ENCODE measurements around the gene ALAS1. TPM values are rescaled to one million over a fixed set of nuclear protein-coding genes. Genes with fewer than 3 reads are reported as not detected.

Gene ALAS1
- total and polyA plus RNA-seq, 2 experiments from 2014 or later = 17.8 to 42.8 TPM

DNA sequence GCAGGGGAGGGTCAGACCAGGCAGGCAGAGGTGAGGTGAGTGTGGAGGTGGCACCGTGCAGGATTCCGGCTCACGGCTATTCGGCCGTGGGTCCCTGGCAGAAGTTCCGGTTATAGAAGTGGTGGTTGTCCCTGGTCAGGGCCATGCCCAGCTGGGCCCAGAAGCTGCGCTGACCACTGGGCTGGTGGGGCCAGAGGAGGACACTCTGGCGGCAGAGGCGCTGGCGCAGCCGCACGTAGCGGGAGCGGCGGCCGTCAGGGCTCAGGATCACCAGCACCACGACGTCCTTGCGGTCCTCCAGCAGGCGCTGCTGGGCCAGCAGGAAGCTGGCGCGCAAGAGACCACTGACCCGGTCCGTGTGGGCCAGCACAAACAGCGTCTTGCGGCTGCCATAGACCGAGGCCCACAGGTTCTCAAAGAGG lies 23.2 kb downstream of the ALAS1 start (continued):
- TF ChIP-seq, protein P1, sequence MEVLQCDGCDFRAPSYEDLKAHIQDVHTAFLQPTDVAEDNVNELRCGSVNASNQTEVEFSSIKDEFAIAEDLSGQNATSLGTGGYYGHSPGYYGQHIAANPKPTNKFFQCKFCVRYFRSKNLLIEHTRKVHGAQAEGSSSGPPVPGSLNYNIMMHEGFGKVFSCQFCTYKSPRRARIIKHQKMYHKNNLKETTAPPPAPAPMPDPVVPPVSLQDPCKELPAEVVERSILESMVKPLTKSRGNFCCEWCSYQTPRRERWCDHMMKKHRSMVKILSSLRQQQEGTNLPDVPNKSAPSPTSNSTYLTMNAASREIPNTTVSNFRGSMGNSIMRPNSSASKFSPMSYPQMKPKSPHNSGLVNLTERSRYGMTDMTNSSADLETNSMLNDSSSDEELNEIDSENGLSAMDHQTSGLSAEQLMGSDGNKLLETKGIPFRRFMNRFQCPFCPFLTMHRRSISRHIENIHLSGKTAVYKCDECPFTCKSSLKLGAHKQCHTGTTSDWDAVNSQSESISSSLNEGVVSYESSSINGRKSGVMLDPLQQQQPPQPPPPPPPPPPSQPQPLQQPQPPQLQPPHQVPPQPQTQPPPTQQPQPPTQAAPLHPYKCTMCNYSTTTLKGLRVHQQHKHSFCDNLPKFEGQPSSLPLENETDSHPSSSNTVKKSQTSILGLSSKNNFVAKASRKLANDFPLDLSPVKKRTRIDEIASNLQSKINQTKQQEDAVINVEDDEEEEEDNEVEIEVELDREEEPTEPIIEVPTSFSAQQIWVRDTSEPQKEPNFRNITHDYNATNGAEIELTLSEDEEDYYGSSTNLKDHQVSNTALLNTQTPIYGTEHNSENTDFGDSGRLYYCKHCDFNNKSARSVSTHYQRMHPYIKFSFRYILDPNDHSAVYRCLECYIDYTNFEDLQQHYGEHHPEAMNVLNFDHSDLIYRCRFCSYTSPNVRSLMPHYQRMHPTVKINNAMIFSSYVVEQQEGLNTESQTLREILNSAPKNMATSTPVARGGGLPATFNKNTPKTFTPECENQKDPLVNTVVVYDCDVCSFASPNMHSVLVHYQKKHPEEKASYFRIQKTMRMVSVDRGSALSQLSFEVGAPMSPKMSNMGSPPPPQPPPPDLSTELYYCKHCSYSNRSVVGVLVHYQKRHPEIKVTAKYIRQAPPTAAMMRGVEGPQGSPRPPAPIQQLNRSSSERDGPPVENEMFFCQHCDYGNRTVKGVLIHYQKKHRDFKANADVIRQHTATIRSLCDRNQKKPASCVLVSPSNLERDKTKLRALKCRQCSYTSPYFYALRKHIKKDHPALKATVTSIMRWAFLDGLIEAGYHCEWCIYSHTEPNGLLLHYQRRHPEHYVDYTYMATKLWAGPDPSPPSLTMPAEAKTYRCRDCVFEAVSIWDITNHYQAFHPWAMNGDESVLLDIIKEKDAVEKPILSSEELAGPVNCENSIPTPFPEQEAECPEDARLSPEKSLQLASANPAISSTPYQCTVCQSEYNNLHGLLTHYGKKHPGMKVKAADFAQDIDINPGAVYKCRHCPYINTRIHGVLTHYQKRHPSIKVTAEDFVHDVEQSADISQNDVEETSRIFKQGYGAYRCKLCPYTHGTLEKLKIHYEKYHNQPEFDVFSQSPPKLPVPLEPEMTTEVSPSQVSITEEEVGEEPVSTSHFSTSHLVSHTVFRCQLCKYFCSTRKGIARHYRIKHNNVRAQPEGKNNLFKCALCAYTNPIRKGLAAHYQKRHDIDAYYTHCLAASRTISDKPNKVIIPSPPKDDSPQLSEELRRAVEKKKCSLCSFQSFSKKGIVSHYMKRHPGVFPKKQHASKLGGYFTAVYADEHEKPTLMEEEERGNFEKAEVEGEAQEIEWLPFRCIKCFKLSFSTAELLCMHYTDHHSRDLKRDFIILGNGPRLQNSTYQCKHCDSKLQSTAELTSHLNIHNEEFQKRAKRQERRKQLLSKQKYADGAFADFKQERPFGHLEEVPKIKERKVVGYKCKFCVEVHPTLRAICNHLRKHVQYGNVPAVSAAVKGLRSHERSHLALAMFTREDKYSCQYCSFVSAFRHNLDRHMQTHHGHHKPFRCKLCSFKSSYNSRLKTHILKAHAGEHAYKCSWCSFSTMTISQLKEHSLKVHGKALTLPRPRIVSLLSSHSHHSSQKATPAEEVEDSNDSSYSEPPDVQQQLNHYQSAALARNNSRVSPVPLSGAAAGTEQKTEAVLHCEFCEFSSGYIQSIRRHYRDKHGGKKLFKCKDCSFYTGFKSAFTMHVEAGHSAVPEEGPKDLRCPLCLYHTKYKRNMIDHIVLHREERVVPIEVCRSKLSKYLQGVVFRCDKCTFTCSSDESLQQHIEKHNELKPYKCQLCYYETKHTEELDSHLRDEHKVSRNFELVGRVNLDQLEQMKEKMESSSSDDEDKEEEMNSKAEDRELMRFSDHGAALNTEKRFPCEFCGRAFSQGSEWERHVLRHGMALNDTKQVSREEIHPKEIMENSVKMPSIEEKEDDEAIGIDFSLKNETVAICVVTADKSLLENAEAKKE (CRISPR knock-in tag; IDR thresholded peaks at IDR 0.05) = no peak
- no peak for TF ChIP-seq POLR2AphosphoS5 (IDR thresholded peaks at IDR 0.05; ENCODE audit: low read depth)

DNA sequence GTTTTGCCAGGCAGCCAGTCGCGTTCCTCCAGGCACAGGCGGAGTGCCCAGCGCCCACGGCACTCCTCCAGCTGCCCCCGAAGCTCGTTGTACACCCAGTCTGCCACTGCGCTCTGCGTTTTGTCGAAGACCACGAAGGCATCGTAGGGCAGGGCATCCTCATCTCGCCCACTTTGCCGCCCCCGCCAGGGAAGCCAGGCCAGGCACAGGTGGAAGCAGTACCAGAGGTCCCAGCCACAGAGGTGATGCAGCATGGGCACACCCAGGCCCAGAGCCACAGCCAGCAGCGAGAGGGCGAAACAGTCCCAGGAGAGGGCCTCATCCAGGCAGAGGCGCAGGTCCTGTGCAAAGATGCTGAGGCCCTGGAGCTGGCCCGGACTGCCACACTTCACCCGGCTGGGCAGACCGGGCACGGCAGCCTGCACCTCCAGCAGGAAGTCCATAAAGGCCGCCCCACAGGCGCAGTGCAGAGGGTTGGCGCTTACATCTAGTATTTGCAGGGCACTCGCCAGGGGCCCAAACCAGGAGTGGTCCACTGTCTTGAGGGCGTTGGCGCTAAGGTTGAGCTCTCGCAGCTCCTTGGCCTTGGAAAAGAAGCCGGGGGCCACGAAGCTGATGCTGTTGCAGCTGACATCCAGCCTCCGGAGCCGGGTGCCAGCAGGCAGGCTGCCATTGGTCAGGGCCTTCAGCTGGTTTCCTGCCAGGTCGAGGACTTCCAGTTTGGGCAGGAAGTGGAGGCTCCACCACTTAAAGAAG lies 23.8 kb downstream of the ALAS1 start:
- no peaks in the 10 kb centered on the region for H3K27me3 ChIP-seq (ENCODE audit: insufficient read depth)
- H3K27ac ChIP-seq (ENCODE audit: low read depth) = no peak overlapping the region
- Mint-ChIP-seq H3K27me3 (ENCODE audit: insufficient read depth, low read depth, poor library complexity) (peaks cover 15% of the 10 kb centered on the region), H3K27ac (no peak overlapping the region), H3K9me3 (no peaks in the 10 kb centered on the region), H3K4me3 (no peak overlapping the region), H3K4me1 (peaks cover 14% of the 10 kb centered on the region), H3K36me3 (ENCODE audit: low read depth) (no peaks in the 10 kb centered on the region; the same call in 2 of the 3 replicates)
- no peaks in the 10 kb centered on the region for H3K79me2 ChIP-seq (replicated peaks; ENCODE audit: insufficient read depth)
- no peak overlapping the region for H2AFZ ChIP-seq
- H3F3A ChIP-seq (replicated peaks; ENCODE audit: low read depth) = no peaks in the 10 kb centered on the region
- peaks cover 3% of the 10 kb centered on the region for H3K4me1 ChIP-seq (ENCODE audit: insufficient read depth)
- no peak overlapping the region for H3K4me2 ChIP-seq
- DNase-seq (ENCODE audit: low spot score) = no peak
- H3K36me3 ChIP-seq (ENCODE audit: insufficient read depth) = no peaks in the 10 kb centered on the region
- no peaks in the 10 kb centered on the region for H3K9me2 ChIP-seq (ENCODE audit: insufficient read depth)
- no peak overlapping the region for H3K4me3 ChIP-seq
- no peak for ATAC-seq
- no peaks in the 10 kb centered on the region for H4K20me1 ChIP-seq (replicated peaks; ENCODE audit: insufficient read depth)
- TF ChIP-seq, protein P1 (CRISPR knock-in tag; IDR thresholded peaks at IDR 0.05) = no peak
- TF ChIP-seq, protein P2, sequence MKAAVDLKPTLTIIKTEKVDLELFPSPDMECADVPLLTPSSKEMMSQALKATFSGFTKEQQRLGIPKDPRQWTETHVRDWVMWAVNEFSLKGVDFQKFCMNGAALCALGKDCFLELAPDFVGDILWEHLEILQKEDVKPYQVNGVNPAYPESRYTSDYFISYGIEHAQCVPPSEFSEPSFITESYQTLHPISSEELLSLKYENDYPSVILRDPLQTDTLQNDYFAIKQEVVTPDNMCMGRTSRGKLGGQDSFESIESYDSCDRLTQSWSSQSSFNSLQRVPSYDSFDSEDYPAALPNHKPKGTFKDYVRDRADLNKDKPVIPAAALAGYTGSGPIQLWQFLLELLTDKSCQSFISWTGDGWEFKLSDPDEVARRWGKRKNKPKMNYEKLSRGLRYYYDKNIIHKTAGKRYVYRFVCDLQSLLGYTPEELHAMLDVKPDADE (IDR thresholded peaks at IDR 0.05) = no peak
- TF ChIP-seq JUNB (IDR thresholded peaks at IDR 0.05; ENCODE audit: unreplicated experiment) = no peak
- TF ChIP-seq ZNF114 (CRISPR knock-in tag; IDR thresholded peaks at IDR 0.05) = no peak
- no peak for TF ChIP-seq POLR2AphosphoS5 (IDR thresholded peaks at IDR 0.05; ENCODE audit: low read depth)

Measured in GM23338 (cell line).